SU-DHL-6 (cell line): Measurements from ENCODE around the gene EEFSEC.

Experiments used
- CTCF ChIP-seq: fragments of 200-600 bp; sonication (generic); IDR thresholded peaks from one replicate; pipeline ENCODE4 v1.5.1; 2017; ENCODE audit warnings: antibody characterized with exemption, mild to moderate bottlenecking, low read length, moderate library complexity; ENCODE audit not compliant: insufficient read depth, poor library complexity, severe bottlenecking
- EZH2phosphoT487 ChIP-seq: fragments of 200-600 bp; sonication (generic), shearing (Covaris generic); conservative IDR thresholded peaks from 2 replicates; pipeline ENCODE4 v1.6.1; 2018; ENCODE audit warnings: mild to moderate bottlenecking, antibody characterized with exemption, low read length, moderate library complexity, mixed read lengths

- TF ChIP-seq CTCF (no peak), EZH2phosphoT487 (no peak)
These were observed 110.7 kb downstream of the EEFSEC start for GRCh38 chr3:128263946-128264345.
